Right lobe of liver (tissue), 4 donors: ENCODE results near the gene EDRF1.

Experiments used
- POLR2A ChIP-seq: fragments of 450-650 bp; IDR thresholded peaks from one replicate; pipeline ENCODE4 v1.6.1; 2017; ENCODE audit warnings: antibody characterized with exemption, mild to moderate bottlenecking
- TF ChIP-seq, protein P1 (sequence below), 4 donors: fragments of 200-600 bp in 3 of 4; fragments of 450-650 bp in 1 of 4; IDR thresholded peaks; one replicate each; pipeline versions ENCODE4 v1.5.1 to v1.8.0; 2016 to 2022; ENCODE audit warnings: antibody characterized with exemption in 4 of 4, mild to moderate bottlenecking in 2 of 4
- donor health status: DM: no; HTN: no; CAD: no.
- donor health status: DM: no; HTN: no; CAD: no.
- donor health status: DM: no; HTN: yes; CAD: no.

DNA sequence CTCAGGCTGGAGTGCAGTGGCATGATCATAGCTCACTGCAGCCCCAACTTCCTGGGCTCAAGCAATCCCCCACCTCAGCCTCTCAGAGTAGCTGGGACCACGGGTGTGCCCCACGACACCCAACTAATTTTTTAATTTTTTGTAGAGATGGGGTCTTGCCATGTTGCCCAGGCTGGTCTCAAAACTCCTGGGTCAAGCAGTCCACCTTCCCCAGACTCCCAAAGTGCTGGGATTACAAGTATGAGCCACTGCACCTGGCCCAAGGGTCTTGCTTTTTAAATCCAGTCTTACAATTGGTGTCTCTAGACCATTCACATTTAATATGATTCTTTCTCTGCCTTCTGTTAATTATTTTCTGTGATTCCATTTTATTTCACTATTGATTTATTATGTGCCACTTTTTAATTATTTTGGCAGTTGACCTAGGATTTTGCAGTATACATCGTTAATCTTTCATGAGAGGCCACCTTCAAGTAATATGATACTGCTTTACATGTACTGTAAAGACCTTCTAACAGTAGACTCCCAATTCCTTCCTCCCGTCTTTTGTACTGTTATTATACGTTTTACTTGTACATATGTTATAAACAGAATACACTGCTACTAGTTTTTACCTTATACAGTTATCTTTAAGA, 37.5 kb downstream of the EDRF1 start:
- TF ChIP-seq POLR2A, result no peak
- TF ChIP-seq, protein P1, sequence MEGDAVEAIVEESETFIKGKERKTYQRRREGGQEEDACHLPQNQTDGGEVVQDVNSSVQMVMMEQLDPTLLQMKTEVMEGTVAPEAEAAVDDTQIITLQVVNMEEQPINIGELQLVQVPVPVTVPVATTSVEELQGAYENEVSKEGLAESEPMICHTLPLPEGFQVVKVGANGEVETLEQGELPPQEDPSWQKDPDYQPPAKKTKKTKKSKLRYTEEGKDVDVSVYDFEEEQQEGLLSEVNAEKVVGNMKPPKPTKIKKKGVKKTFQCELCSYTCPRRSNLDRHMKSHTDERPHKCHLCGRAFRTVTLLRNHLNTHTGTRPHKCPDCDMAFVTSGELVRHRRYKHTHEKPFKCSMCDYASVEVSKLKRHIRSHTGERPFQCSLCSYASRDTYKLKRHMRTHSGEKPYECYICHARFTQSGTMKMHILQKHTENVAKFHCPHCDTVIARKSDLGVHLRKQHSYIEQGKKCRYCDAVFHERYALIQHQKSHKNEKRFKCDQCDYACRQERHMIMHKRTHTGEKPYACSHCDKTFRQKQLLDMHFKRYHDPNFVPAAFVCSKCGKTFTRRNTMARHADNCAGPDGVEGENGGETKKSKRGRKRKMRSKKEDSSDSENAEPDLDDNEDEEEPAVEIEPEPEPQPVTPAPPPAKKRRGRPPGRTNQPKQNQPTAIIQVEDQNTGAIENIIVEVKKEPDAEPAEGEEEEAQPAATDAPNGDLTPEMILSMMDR (IDR thresholded peaks at IDR 0.05), result no peak
